ENCODE results near the gene LRP2.
"Not testable (repeated sequence)": the region's sequence is repeated elsewhere in the genome, so short reads cannot be mapped to it uniquely, and the experiment has no call there.

LRP2 gene

GRCh38 chr2:169327837-169328236, 34.5 kb downstream of the LRP2 start:
- H3K36me3 ChIP-seq (ENCODE audit: insufficient read depth, low read length); H3K27ac ChIP-seq (ENCODE audit: low read depth, low read length); H3K4me1 ChIP-seq (ENCODE audit: control insufficient read depth, insufficient read depth, low read length, unreplicated experiment); H2AFZ ChIP-seq (ENCODE audit: low read length, unreplicated experiment); H3K79me2 ChIP-seq (ENCODE audit: control insufficient read depth, insufficient read depth, low read length, unreplicated experiment); H3K4me3 ChIP-seq (ENCODE audit: low read depth, low read length): not testable (repeated sequence)
- peaks cover 67% of the 10 kb centered on the region for H3K27me3 ChIP-seq (ENCODE audit: insufficient read depth, low read length)

- H3K27ac ChIP-seq (ENCODE audit: low read depth, low read length): not testable (repeated sequence)
Observed at GRCh38 chr2:169325886-169326285, 36.4 kb downstream of the LRP2 start.

GRCh38 chr2:169324581-169325260, 37.6 kb downstream of the LRP2 start:
- Histone ChIP-seq H2AFZ (ENCODE audit: low read length, unreplicated experiment) (no peak overlapping the region), H3K4me3 (ENCODE audit: low read depth, low read length) (no peak overlapping the region), H3K27me3 (ENCODE audit: insufficient read depth, low read length) (peaks cover 65% of the 10 kb centered on the region), H3K4me1 (ENCODE audit: control insufficient read depth, insufficient read depth, low read length, unreplicated experiment) (no peaks in the 10 kb centered on the region), H3K36me3 (ENCODE audit: insufficient read depth, low read length) (no peaks in the 10 kb centered on the region), H3K79me2 (ENCODE audit: control insufficient read depth, insufficient read depth, low read length, unreplicated experiment) (no peaks in the 10 kb centered on the region), H3K27ac (ENCODE audit: low read depth, low read length) (no peak overlapping the region)

More at GRCh38 chr2:169325886-169326285, 36.4 kb downstream of the LRP2 start:
- H3K27me3 ChIP-seq (ENCODE audit: insufficient read depth, low read length): peaks cover 63% of the 10 kb centered on the region
- H3K79me2 ChIP-seq (ENCODE audit: control insufficient read depth, insufficient read depth, low read length, unreplicated experiment); H2AFZ ChIP-seq (ENCODE audit: low read length, unreplicated experiment); H3K36me3 ChIP-seq (ENCODE audit: insufficient read depth, low read length); H3K4me1 ChIP-seq (ENCODE audit: control insufficient read depth, insufficient read depth, low read length, unreplicated experiment); H3K4me3 ChIP-seq (ENCODE audit: low read depth, low read length): not testable (repeated sequence)

GRCh38 chr2:169323841-169324240, 38.5 kb downstream of the LRP2 start:
- Histone ChIP-seq H3K36me3 (ENCODE audit: insufficient read depth, low read length) (no peaks in the 10 kb centered on the region), H3K27ac (ENCODE audit: low read depth, low read length) (no peak overlapping the region), H3K27me3 (ENCODE audit: insufficient read depth, low read length) (peaks cover 65% of the 10 kb centered on the region), H2AFZ (ENCODE audit: low read length, unreplicated experiment) (no peak overlapping the region), H3K4me1 (ENCODE audit: control insufficient read depth, insufficient read depth, low read length, unreplicated experiment) (no peaks in the 10 kb centered on the region), H3K79me2 (ENCODE audit: control insufficient read depth, insufficient read depth, low read length, unreplicated experiment) (no peaks in the 10 kb centered on the region), H3K4me3 (ENCODE audit: low read depth, low read length) (no peak overlapping the region)

- no peak overlapping the region for H3K27ac ChIP-seq (ENCODE audit: low read depth, low read length)
- no peak overlapping the region for H3K4me3 ChIP-seq (ENCODE audit: low read depth, low read length)
- no peaks in the 10 kb centered on the region for H3K4me1 ChIP-seq (ENCODE audit: control insufficient read depth, insufficient read depth, low read length, unreplicated experiment)
- no peak overlapping the region for H2AFZ ChIP-seq (ENCODE audit: low read length, unreplicated experiment)
- H3K36me3 ChIP-seq (ENCODE audit: insufficient read depth, low read length): no peaks in the 10 kb centered on the region
- H3K27me3 ChIP-seq (ENCODE audit: insufficient read depth, low read length): peaks cover 84% of the 10 kb centered on the region
- H3K79me2 ChIP-seq (ENCODE audit: control insufficient read depth, insufficient read depth, low read length, unreplicated experiment): no peaks in the 10 kb centered on the region
Observed at GRCh38 chr2:169320561-169320960, 41.8 kb downstream of the LRP2 start.

GRCh38 chr2:169315357-169315756, 47.0 kb downstream of the LRP2 start:
- Histone ChIP-seq H3K4me3 (ENCODE audit: low read depth, low read length) (no peak overlapping the region), H3K4me1 (ENCODE audit: control insufficient read depth, insufficient read depth, low read length, unreplicated experiment) (no peaks in the 10 kb centered on the region), H3K27ac (ENCODE audit: low read depth, low read length) (no peak overlapping the region), H2AFZ (ENCODE audit: low read length, unreplicated experiment) (no peak overlapping the region), H3K27me3 (ENCODE audit: insufficient read depth, low read length) (peaks cover 52% of the 10 kb centered on the region), H3K79me2 (ENCODE audit: control insufficient read depth, insufficient read depth, low read length, unreplicated experiment) (no peaks in the 10 kb centered on the region), H3K36me3 (ENCODE audit: insufficient read depth, low read length) (no peaks in the 10 kb centered on the region)

GRCh38 chr2:169308349-169308748, 54.0 kb downstream of the LRP2 start:
- not testable (repeated sequence) for H3K4me1 ChIP-seq (ENCODE audit: control insufficient read depth, insufficient read depth, low read length, unreplicated experiment); H3K79me2 ChIP-seq (ENCODE audit: control insufficient read depth, insufficient read depth, low read length, unreplicated experiment); H3K27ac ChIP-seq (ENCODE audit: low read depth, low read length); H3K36me3 ChIP-seq (ENCODE audit: insufficient read depth, low read length); H3K4me3 ChIP-seq (ENCODE audit: low read depth, low read length); H2AFZ ChIP-seq (ENCODE audit: low read length, unreplicated experiment)
- H3K27me3 ChIP-seq (ENCODE audit: insufficient read depth, low read length): peaks cover 29% of the 10 kb centered on the region

GRCh38 chr2:169304689-169305088, 57.6 kb downstream of the LRP2 start:
- H3K4me1 ChIP-seq (ENCODE audit: control insufficient read depth, insufficient read depth, low read length, unreplicated experiment): not testable (repeated sequence)

GRCh38 chr2:169303579-169304305, 58.6 kb downstream of the LRP2 start:
- Histone ChIP-seq H3K4me1 (ENCODE audit: control insufficient read depth, insufficient read depth, low read length, unreplicated experiment) (no peaks in the 10 kb centered on the region), H3K36me3 (ENCODE audit: insufficient read depth, low read length) (no peaks in the 10 kb centered on the region), H3K27me3 (ENCODE audit: insufficient read depth, low read length) (peaks cover 69% of the 10 kb centered on the region), H3K27ac (ENCODE audit: low read depth, low read length) (no peak overlapping the region), H3K79me2 (ENCODE audit: control insufficient read depth, insufficient read depth, low read length, unreplicated experiment) (no peaks in the 10 kb centered on the region), H2AFZ (ENCODE audit: low read length, unreplicated experiment) (no peak overlapping the region), H3K4me3 (ENCODE audit: low read depth, low read length) (no peak overlapping the region)

More at GRCh38 chr2:169304689-169305088, 57.6 kb downstream of the LRP2 start:
- not testable (repeated sequence) for H3K4me3 ChIP-seq (ENCODE audit: low read depth, low read length); H3K79me2 ChIP-seq (ENCODE audit: control insufficient read depth, insufficient read depth, low read length, unreplicated experiment); H2AFZ ChIP-seq (ENCODE audit: low read length, unreplicated experiment); H3K36me3 ChIP-seq (ENCODE audit: insufficient read depth, low read length); H3K27ac ChIP-seq (ENCODE audit: low read depth, low read length)
- peaks cover 62% of the 10 kb centered on the region for H3K27me3 ChIP-seq (ENCODE audit: insufficient read depth, low read length)

GRCh38 chr2:169302364-169302763, 60.0 kb downstream of the LRP2 start:
- Histone ChIP-seq H3K27ac (ENCODE audit: low read depth, low read length) (no peak overlapping the region), H3K4me1 (ENCODE audit: control insufficient read depth, insufficient read depth, low read length, unreplicated experiment) (no peaks in the 10 kb centered on the region), H3K27me3 (ENCODE audit: insufficient read depth, low read length) (peaks cover 76% of the 10 kb centered on the region), H3K4me3 (ENCODE audit: low read depth, low read length) (no peak overlapping the region), H3K36me3 (ENCODE audit: insufficient read depth, low read length) (no peaks in the 10 kb centered on the region), H2AFZ (ENCODE audit: low read length, unreplicated experiment) (no peak overlapping the region), H3K79me2 (ENCODE audit: control insufficient read depth, insufficient read depth, low read length, unreplicated experiment) (no peaks in the 10 kb centered on the region)
